ENCODE data around the gene TMPRSS9. TPM values are rescaled to one million over a fixed set of nuclear protein-coding genes. Genes with fewer than 3 reads are reported as not detected.
"Not testable (repeated sequence)": the region's sequence is repeated elsewhere in the genome, so short reads cannot be mapped to it uniquely, and the experiment has no call there.

Gene TMPRSS9
- total RNA-seq, 1 experiment from 2014 or later = 0.23 TPM

DNA sequence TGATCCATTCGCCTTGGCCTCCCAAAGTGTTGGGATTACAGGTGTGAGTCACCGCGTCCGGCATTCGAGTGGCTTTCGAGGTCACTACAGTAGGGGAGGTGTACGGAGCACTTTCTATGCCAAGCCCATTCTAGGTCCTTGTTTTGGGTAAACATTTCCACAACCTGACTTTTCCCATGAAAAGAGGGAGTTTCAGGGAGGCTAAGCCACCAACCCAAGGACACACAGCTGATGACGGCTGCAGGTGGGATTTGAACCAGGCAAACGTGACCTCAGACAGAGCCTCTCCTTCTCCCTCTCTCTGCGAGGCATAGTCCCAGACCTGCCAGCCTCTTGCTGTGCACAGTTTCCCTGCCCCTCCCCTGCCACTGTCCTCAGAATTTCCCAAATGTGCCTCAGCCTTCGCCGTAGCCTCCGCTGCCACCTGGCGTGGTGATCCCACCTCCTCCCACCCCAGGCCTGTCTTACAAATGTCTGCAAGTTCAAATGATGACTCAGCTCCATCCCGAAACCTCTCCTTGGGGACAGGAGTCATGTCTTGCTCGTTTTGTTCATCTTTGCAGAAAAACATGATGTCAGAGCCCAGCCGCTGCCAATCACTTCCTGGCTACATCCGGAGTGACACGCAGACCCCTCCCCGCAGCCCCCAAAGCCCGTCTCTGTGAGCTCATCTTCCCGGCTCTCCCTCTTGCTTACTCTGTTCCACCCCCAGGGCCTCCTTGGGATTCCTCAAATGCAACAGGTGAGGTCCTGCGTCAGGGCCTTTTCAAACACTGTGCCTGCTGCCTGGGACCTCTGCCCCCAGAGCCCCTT, 109.2 kb downstream of the TMPRSS9 start:
- ATAC-seq = peak; percentile 69
- Histone ChIP-seq H3K4me1 (ENCODE audit: control insufficient read depth, insufficient read depth, low read length) (peaks cover 6% of the 10 kb centered on the region; the same call in 1 of the 2 replicates), H3K4me3 (ENCODE audit: low read depth in 2 of 2, low read length in 2 of 2) (no peak overlapping the region), H3K36me3 (ENCODE audit: control insufficient read depth, insufficient read depth, low read length) (no peaks in the 10 kb centered on the region), H3K27ac (ENCODE audit: low read length) (peak overlapping the region; percentile 61), H3K9me3 (ENCODE audit: control insufficient read depth, insufficient read depth, low read depth, low read length) (no peaks in the 10 kb centered on the region), H3K27me3 (ENCODE audit: control insufficient read depth, insufficient read depth, low read length) (no peaks in the 10 kb centered on the region)
- CTCF ChIA-PET = interaction anchor here (0.7 kb wide), 1 partner anchor 110 kb away, joined by 4 read pairs; no protein-coding TSS in a partner anchor
- TF ChIP-seq TCF7L2 (IDR thresholded peaks at IDR 0.05; ENCODE audit: low read depth, low read length) (no peak), SIN3A (IDR thresholded peaks at IDR 0.05; ENCODE audit: borderline replicate concordance, insufficient read depth, low read depth, low read length) (no peak), POLR2AphosphoS5 (IDR thresholded peaks at IDR 0.05; ENCODE audit: low read depth, low read length) (no peak)
- TF ChIP-seq, protein P1, sequence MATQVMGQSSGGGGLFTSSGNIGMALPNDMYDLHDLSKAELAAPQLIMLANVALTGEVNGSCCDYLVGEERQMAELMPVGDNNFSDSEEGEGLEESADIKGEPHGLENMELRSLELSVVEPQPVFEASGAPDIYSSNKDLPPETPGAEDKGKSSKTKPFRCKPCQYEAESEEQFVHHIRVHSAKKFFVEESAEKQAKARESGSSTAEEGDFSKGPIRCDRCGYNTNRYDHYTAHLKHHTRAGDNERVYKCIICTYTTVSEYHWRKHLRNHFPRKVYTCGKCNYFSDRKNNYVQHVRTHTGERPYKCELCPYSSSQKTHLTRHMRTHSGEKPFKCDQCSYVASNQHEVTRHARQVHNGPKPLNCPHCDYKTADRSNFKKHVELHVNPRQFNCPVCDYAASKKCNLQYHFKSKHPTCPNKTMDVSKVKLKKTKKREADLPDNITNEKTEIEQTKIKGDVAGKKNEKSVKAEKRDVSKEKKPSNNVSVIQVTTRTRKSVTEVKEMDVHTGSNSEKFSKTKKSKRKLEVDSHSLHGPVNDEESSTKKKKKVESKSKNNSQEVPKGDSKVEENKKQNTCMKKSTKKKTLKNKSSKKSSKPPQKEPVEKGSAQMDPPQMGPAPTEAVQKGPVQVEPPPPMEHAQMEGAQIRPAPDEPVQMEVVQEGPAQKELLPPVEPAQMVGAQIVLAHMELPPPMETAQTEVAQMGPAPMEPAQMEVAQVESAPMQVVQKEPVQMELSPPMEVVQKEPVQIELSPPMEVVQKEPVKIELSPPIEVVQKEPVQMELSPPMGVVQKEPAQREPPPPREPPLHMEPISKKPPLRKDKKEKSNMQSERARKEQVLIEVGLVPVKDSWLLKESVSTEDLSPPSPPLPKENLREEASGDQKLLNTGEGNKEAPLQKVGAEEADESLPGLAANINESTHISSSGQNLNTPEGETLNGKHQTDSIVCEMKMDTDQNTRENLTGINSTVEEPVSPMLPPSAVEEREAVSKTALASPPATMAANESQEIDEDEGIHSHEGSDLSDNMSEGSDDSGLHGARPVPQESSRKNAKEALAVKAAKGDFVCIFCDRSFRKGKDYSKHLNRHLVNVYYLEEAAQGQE (IDR thresholded peaks at IDR 0.05; ENCODE audit: insufficient read depth in 1 of 2, low read depth in 2 of 2, low read length in 1 of 2) = no peak
- TF ChIP-seq, protein P2, sequence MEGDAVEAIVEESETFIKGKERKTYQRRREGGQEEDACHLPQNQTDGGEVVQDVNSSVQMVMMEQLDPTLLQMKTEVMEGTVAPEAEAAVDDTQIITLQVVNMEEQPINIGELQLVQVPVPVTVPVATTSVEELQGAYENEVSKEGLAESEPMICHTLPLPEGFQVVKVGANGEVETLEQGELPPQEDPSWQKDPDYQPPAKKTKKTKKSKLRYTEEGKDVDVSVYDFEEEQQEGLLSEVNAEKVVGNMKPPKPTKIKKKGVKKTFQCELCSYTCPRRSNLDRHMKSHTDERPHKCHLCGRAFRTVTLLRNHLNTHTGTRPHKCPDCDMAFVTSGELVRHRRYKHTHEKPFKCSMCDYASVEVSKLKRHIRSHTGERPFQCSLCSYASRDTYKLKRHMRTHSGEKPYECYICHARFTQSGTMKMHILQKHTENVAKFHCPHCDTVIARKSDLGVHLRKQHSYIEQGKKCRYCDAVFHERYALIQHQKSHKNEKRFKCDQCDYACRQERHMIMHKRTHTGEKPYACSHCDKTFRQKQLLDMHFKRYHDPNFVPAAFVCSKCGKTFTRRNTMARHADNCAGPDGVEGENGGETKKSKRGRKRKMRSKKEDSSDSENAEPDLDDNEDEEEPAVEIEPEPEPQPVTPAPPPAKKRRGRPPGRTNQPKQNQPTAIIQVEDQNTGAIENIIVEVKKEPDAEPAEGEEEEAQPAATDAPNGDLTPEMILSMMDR (IDR thresholded peaks at IDR 0.05) = no peak
- intact Hi-C loops (cut with micrococcal nuclease; ENCODE audit: unreplicated experiment) = no loop called here
- in situ Hi-C loops (cut with HindIII; ENCODE audit: low pct_unique_long_range_greater_than_20kb, low sequenced_read_pairs) = no loop called here
- BruUV-seq (replicated peaks) = no TSS peak
- POLR2A ChIA-PET = interaction anchor here (0.6 kb wide), 1 partner anchor 230 kb away, joined by 11 read pairs; no protein-coding TSS in a partner anchor
- no peak for DNase-seq (ENCODE audit: low read depth, low spot score)

DNA sequence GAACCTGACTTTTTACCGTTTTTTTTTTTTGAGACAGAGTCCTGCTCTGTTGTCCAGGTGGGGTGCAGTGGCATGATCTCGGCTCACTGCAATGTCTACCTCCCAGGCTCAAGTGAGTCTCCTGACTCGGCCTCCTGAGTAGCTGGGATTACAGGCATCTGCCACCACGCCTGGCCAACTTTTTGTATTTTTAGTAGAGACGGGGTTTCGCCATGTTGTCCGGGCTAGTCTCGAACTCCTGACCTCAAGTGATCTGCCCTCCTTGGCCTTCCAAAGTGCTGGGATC, 109.8 kb downstream of the TMPRSS9 start:
- H3K4me3 ChIP-seq (ENCODE audit: low read depth in 2 of 2, low read length in 2 of 2); in situ Hi-C loops (cut with HindIII; ENCODE audit: low pct_unique_long_range_greater_than_20kb, low sequenced_read_pairs); ATAC-seq; DNase-seq (ENCODE audit: low read depth, low spot score); H3K36me3 ChIP-seq (ENCODE audit: control insufficient read depth, insufficient read depth, low read length); H3K27me3 ChIP-seq (ENCODE audit: control insufficient read depth, insufficient read depth, low read length); BruUV-seq (replicated peaks); POLR2A ChIA-PET; H3K27ac ChIP-seq (ENCODE audit: low read length); H3K9me3 ChIP-seq (ENCODE audit: control insufficient read depth, insufficient read depth, low read depth, low read length); H3K4me1 ChIP-seq (ENCODE audit: control insufficient read depth, insufficient read depth, low read length): not testable (repeated sequence)
- intact Hi-C loops (cut with micrococcal nuclease; ENCODE audit: unreplicated experiment) = loop anchor here (10.0 kb wide), 1 partner anchor 75 kb away; no protein-coding TSS in a partner anchor
- CTCF ChIA-PET = interaction anchor here (0.7 kb wide), 1 partner anchor 109 kb away, joined by 4 read pairs; no protein-coding TSS in a partner anchor
